Erythroblast (primary cell): ENCODE data around the gene TUBB8.
"Not testable (repeated sequence)": the region's sequence is repeated elsewhere in the genome, so short reads cannot be mapped to it uniquely, and the experiment has no call there.

Experiments
- GATA1 ChIP-seq: IDR thresholded peaks from 2 replicates; pipeline ENCODE4 v1.6.1; 2011; ENCODE audit warnings: low read depth, mild to moderate bottlenecking, control low read depth, low read length, moderate library complexity
- POLR2A ChIP-seq: IDR thresholded peaks from 2 replicates; pipeline ENCODE4 v1.6.1; 2011; ENCODE audit warnings: mild to moderate bottlenecking, low read length

DNA sequence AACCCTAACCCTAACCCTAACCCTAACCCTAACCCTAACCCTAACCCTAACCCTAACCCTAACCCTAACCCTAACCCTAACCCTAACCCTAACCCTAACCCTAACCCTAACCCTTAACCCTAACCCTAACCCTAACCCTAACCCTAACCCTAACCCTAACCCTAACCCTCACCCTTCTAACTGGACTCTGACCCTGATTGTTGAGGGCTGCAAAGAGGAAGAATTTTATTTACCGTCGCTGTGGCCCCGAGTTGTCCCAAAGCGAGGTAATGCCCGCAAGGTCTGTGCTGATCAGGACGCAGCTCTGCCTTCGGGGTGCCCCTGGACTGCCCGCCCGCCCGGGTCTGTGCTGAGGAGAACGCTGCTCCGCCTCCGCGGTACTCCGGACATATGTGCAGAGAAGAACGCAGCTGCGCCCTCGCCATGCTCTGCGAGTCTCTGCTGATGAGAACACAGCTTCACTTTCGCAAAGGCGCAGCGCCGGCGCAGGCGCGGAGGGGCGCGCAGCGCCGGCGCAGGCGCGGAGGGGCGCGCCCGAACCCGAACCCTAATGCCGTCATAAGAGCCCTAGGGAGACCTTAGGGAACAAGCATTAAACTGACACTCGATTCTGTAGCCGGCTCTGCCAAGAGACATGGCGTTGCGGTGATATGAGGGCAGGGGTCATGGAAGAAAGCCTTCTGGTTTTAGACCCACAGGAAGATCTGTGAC, 38.7 kb downstream of the TUBB8 start:
- TF ChIP-seq POLR2A, GATA1: not testable (repeated sequence)
